Femur (tissue), 1 donor: Measurements from ENCODE around the gene AACS.
"Not testable (repeated sequence)": the region's sequence is repeated elsewhere in the genome, so short reads cannot be mapped to it uniquely, and the experiment has no call there.

Experiments
- DNase-seq: peaks from one replicate; pipeline ENCODE4 v3.0.0-alpha.2; 2017

AACS gene, protein sequence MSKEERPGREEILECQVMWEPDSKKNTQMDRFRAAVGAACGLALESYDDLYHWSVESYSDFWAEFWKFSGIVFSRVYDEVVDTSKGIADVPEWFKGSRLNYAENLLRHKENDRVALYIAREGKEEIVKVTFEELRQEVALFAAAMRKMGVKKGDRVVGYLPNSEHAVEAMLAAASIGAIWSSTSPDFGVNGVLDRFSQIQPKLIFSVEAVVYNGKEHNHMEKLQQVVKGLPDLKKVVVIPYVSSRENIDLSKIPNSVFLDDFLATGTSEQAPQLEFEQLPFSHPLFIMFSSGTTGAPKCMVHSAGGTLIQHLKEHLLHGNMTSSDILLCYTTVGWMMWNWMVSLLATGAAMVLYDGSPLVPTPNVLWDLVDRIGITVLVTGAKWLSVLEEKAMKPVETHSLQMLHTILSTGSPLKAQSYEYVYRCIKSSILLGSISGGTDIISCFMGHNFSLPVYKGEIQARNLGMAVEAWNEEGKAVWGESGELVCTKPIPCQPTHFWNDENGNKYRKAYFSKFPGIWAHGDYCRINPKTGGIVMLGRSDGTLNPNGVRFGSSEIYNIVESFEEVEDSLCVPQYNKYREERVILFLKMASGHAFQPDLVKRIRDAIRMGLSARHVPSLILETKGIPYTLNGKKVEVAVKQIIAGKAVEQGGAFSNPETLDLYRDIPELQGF

GRCh38 chr12:125065021-125065918, at the start of gene AACS:
TSS of gene AACS (plus strand) at chr12:125065435. CDS start at chr12:125065585, 150 bp downstream.
- peak; percentile 88 for DNase-seq

- DNase-seq = no peak
Measured at GRCh38 chr12:125015680-125016310, 49.4 kb upstream of the AACS start.

GRCh38 chr12:125017801-125018200, 47.4 kb upstream of the AACS start:
- DNase-seq = no peak

DNA sequence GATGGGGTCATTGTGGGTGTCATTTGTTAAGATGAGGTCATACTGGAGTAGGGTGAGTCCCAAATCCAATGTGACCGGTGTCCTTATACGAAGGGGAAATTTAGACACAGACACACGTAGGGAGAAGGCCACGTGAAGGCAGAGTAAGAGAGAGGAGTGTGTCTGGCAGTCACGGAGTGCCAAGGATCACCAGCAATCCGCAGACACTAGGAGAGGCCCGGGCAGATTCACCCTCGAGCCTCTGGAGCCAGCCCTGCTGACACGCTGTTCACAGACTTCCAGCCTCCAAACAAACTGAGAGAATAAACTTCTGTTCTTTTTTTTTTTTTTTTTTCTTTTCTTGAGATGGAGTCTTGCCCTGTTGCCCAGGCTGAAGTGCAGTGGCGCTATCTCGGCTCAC, 46.9 kb upstream of the AACS start:
- DNase-seq = no peak

DNA sequence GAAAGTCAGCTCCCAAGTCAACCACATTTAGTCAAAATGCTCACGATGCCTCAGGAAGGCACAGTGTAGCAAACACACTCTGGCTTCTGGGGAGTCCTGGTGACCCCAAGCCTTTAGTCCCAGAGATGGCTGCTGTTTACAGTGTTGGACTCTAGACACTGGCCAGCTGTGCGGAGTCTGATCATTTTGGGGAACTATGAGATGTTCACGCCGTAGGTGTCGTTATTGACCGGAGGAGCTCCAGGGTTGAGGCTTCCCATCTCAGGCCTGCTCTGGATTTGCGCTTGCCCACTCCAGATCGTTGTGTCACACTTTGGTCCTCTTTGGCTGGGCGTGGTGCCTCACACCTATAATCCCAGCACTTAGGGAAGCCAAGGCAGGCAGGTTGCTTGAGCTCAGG, 44.1 kb upstream of the AACS start:
- DNase-seq = no peak

- DNase-seq = no peak
Measured at GRCh38 chr12:125021771-125022170, 43.5 kb upstream of the AACS start.

- no peak for DNase-seq
Measured at GRCh38 chr12:125023065-125023464, 42.2 kb upstream of the AACS start.

- DNase-seq = no peak
Measured at GRCh38 chr12:125024949-125025563, 40.2 kb upstream of the AACS start.

DNA sequence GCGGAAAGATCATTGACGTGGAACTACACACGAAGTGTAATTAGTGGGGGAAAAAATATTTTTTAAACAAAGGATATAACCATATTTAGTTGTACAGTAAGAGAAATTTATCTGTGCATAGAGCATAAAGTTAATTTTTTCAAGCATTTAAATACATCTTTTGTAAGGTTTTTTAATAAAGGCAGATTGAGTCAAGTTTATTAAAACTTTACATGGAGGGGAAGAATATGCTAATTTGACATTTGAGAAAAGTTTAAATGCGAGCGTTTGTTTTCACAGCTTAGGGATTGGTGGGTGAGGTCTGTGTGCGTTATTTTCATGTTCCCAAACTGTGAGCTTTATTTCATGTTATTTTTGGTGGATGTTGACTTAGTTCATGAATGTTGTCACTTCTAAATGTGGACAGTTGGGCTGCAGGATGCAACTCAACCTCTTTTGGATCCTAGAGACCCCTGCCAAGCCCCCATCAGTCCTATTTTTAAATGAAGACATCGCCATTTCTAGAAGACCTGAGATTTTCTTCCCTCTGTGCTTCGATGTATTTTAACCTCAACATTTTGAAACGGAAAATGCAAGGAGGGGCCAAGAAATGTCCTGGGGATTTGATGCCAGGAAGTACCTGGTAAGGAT, 39.5 kb upstream of the AACS start:
- DNase-seq = no peak

- DNase-seq = no peak
Measured at GRCh38 chr12:125028106-125028505, 37.1 kb upstream of the AACS start.

DNA sequence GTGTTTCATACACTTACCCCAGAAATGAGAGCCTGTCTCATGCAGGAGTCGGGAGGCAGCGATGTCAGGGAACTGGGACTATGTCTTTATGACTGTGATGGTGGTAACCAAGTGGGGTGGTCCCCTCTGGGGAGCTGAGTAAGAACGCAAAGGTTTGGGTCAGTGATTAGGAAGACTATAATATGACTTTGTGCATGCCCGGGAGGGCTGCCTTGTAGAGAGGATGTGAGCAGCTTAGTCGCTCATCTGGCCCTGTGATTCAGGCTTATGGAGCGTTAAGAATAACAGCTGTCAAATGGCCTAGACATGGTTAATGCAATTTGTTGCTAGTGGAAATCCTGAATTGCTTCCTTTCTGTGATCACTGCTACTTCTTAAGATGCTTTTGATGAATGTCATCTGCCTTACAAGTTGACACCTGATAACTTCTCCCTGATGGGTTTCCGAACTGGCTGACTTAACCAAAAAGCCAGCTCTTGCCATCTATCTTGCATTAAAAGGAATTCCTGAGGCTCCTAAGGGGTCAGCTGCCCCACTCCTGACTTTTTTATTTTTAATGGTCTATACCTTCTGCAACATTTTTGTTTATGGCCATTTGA, 35.4 kb upstream of the AACS start:
- DNase-seq = no peak

GRCh38 chr12:125031471-125031870, 33.8 kb upstream of the AACS start:
- DNase-seq = not testable (repeated sequence)

DNA sequence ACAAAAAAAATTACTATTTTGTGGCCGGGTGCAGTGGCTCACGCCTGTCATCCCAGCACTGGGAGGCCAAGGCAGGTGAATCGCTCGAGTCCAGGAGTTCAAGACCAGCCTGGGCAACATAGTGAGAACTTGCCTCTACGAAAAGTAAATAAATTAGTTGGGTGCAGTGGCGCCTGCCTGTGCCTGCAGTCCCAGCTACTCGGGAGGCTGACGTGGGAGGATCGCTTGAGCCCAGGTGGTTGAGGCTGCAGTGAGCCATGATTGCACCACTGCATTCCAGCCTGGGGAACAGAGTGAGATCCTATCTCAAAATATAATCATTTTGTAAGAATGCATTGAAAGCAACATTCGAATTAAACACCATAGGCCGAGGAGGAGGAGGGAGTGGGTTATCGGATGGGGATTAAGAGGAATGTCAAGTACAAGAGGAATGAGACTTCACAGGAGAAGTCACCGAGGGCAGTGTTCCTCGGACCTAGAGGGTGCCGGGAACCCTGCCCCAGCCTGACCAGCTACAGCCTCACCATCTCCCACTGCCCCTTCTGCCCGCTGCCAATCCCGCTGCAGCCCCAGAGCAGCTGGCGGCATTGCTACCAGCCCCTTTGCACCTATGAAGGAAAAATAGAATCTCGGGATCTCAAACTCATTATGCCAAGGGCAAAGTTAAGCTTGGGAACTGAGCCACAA, 32.6 kb upstream of the AACS start:
- DNase-seq = no peak

DNA sequence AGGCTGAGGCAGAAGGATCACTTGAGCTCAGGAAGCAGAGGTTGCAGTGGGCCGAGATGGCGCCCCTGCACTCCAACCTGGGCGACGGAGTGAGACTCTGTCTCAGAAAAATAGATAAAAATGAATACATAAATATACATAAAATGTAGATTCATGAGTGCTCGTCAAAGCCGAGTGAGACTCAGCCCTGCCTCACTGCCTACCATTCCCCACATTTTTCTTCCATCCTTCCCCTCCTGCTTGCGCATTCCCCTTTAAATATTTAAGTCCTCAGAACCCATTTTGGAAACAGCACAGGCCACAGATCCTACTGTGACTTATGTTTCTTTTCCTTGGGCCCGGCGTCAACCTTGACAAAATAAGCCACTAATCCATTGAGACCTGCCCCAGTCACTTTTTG, 31.9 kb upstream of the AACS start:
- DNase-seq = no peak

DNA sequence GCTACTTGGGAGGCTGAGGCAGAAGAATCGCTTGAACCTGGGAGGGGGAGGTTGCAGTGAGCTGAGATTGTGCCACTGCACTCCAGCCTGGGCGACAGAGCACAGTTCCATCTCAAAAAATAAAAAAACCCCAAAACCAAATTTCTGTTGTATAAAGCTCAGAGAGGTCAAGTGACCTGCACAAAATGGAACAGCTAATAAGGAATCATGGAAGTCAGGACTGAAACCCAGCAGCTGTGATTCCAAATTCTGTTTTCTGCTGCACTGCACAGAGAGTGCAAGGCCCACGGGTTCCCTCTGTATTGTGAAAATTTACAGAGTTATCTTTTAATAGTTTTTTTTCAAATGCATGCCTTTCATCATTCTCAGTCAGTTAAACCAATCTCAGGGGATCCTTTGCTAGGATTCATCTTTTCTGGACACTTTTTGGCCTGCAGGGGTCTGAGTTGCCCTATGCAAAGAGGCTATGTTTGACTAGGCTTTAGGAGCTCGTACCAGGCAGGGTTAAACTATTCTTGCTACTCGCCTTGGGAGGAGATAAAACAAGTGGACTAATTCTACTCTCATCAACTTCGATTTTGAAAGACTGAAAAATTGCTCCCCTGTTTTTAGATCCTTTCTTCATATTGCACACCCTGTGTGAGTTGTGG, 26.1 kb upstream of the AACS start:
- DNase-seq = no peak

- DNase-seq = no peak
Measured at GRCh38 chr12:125049093-125049458, 16.2 kb upstream of the AACS start.

DNA sequence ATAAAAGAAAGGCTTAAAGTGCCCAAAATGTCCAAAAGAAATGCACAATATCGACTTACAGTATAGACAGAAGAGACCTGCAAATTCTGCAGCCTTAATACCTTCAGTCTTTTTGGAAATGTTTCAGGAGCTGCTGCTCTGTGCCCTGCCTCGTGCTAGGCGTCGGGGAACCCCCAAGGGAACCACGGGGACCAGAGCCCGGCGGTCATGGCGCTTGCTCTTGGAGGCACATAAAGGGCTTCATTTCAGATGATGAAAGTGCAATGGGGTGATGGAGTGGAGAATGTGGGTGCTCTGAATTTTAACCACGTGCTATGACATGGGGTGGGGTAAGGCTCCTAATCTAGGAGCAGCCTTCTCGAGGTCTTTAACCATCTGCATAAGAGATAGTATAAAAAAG, 14.8 kb upstream of the AACS start:
- no peak for DNase-seq

GRCh38 chr12:125050868-125051267, 14.4 kb upstream of the AACS start:
- no peak for DNase-seq

GRCh38 chr12:125053821-125054220, 11.4 kb upstream of the AACS start:
- no peak for DNase-seq

DNA sequence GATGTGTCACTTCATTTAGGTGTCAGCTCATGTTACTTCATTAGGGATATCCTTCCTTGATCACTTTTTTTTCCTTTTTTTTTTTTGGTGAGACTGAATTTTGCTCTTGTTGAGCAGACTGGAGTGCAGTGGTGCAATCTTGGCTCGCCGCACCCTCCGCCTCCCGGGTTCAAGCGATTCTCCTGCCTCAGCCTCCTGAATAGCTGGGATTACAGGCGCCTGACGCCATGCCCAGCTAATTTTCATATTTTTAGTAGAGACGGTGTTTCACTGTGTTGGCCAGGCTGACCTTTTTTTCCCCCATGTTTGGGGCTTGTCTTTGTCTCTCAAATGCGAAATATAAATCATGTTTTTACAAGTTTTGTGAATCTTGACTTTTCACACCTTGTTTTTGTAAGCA, 9.6 kb upstream of the AACS start:
- no peak for DNase-seq
